Metanephros (tissue), 1 donor: ENCODE data around the gene TRIM67. TPM values are rescaled to one million over a fixed set of nuclear protein-coding genes. Genes with fewer than 3 reads are reported as not detected.

Experiments used
- total RNA-seq: library from RNA; depleted of rRNA; stranded (reverse); fragments of >200 nt; gene quantifications from one replicate; pipeline ENCODE4 v1.2.3, GENCODE V29; 2014

TRIM67 gene
- total RNA-seq: 0.47 TPM

GRCh38 chr1:231161667-231162296 is at the start of gene TRIM67:
Gene TRIM67, plus strand, starts transcription at chr1:231162058. Its CDS starts 912 bp downstream, at chr1:231162970.

GRCh38 chr1:231240883-231241735 is 79.3 kb downstream of the TRIM67 start, which contains the start of gene GNPAT:
Gene GNPAT, plus strand, starts transcription at chr1:231241212. Its CDS starts 167 bp downstream, at chr1:231241379.

Other genes with a start within 250 kb of the TRIM67 start
- 15.1 TPM for gene TTC13, start 183.2 kb upstream of the TRIM67 start, total RNA-seq
- gene ARV1, start 183.0 kb upstream of the TRIM67 start, total RNA-seq: 13.4 TPM
- 9.5 TPM for gene FAM89A, start 121.8 kb upstream of the TRIM67 start, total RNA-seq
- 66.9 TPM for gene GNPAT, start 79.2 kb downstream of the TRIM67 start, total RNA-seq
- 14.6 TPM for gene EXOC8, start 175.8 kb downstream of the TRIM67 start, total RNA-seq
- 11.7 TPM for gene SPRTN, start 176.2 kb downstream of the TRIM67 start, total RNA-seq